Iris pigment epithelial cell (primary cell): Measurements from ENCODE around the gene PDE7B.
"Not testable (repeated sequence)": the region's sequence is repeated elsewhere in the genome, so short reads cannot be mapped to it uniquely, and the experiment has no call there.

Experiments
- DNase-seq: peaks from one replicate; pipeline ENCODE4 v3.0.0-alpha.2; 2011; ENCODE audit warnings: low read depth

Gene PDE7B

DNA sequence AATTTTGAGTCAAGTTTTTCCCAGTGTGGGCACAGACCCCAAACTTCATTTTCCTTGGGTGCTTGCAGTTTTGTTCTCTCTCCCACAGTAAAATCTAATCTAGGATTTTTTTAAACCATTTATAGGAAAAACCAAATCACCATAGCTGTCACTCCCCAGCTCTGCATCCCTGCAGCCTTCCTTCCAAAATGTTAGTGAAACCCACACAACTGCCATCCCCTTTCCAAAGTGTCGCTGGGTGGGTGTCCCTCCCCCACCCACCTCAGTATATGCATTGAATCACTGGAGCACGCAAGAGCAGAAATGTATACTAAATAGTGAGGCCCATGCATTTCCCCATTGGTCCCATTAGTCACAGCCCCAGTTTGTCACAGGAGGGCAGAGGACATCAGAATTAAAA lies 260.3 kb downstream of the PDE7B start:
- DNase-seq: no peak

DNA sequence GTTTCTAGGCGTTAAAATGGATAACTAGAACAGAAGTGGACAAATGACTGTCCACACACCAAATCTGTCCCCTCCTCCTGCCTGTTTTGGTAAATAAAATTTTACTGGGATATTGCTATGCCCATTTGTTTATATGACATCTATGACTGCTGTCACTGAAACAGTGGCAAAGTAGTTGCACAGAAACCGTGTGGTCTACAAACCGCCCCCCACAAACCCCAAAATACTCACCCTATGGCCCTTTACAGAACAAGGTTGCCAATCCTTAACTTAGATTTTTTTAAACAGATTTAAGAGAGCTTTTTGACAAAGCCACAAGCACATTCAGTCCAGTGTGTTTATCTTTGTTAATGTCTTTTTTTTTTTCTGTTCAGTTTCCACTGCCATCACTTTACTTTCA lies 260.8 kb downstream of the PDE7B start:
- no peak for DNase-seq

DNA sequence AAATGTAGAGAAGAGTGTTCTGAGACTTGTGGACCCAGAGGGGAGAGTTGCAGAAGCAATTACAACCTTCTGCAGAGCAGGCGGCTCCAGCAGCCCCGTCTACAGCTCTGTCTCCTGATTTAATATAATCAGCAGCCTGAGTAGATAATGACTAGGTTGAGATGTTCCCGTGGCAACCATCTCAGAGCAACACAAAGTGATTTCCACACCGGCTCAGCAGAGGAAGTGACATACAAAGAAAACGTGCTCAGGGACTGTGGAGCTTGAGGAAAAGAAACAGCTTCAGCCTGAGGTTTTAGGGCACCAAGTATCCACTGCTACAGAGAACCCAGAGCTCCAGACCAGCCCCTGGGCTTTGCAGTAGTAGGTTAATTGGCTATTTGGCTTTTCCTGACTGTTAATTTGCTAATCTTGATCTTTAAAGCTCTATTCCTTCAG lies 262.3 kb downstream of the PDE7B start:
- DNase-seq: peak; percentile 95

DNA sequence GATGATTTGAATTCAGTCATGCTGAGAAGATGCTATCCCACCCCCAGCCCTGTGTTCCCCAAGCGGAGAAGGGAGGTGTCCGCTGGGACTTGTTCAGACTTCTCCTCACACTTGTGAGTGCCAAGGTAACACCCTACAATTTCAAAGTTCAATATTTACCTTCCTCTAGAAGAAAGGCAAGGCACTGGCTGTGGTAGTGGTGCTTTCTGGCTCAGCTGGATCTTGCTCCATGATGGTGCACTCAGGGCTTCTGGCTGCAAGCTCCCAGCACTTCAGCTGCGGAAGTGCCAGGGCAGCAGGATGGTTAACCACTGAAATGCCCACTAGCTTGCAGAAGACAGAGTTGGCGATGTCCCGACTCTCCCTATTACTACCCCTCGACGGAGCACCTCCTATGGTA lies 263.2 kb downstream of the PDE7B start:
- DNase-seq: no peak

DNA sequence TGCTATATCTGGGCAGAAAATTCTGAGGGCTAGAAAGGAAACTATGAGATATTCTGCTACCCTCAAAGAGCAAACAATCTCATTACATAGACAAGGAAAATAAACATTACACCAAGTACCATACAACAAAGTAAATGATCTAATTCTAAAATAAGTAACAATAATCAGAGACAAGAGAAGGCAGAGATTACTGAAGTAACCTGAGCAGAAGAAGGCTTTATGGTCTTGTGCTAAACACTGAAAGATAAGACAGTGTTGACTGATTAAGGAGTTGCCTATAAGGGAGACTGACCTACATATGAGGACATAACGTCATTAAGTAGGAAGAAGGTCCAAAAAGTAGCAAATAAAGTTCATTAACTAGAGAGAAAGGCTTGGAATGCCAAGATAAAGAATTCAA lies 264.4 kb downstream of the PDE7B start:
- DNase-seq: no peak

DNA sequence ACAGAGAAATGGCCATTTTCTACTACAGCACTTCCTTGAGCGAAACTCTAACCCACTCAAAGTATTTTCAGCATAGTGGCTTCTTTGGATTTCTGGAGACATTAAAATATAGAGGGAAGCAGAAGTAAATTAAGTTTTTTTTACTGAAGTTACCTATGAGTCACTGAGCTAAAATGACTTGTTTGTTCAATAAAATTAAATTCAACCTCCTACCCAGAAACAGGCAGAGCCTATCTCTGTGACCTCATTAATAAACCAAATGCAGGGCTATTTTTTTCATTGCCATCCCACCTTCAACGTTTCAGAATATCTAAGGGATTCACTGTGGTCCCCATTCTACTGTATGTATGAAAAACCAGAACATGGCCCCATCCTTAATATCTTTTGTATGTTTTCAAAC lies 265.6 kb downstream of the PDE7B start:
- peak; percentile 18 for DNase-seq

DNA sequence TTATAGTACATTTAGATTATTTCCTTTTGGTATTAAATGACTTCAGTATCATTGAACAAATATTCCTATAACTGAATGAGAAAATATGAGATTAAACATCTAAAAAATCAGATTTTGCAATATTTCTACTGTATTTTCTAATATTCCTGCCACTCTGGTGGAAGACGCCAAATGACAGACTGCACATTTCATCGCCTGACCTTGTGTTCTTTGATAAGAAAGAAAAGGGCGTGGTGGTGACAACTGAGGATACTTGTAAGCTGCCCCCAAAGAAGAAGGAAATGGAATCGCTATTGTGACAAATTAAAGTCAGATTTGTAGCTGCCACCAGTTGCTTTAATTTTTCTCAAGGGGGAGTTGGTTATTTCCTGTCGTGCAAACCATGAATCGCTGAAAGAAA lies 267.3 kb downstream of the PDE7B start:
- DNase-seq: no peak

DNA sequence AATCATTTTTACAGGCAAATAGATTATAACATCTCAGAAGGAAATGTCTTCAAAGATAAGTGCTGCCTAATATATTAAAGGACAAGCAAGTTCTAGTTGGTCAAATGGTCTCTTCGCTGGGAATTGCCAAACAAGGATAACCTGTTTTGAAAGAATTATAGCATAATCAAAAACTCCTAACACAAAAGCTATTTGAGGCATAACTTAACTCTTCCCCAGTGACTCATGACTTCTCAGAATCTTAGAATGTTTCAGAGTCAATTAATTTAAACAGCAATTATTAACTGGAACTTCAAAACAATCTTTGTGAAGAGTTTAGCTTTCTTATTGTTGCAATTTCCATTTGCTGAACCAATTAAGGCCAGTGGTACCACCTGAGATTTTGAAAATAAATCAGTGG lies 272.0 kb downstream of the PDE7B start:
- peak; percentile 69 for DNase-seq

DNA sequence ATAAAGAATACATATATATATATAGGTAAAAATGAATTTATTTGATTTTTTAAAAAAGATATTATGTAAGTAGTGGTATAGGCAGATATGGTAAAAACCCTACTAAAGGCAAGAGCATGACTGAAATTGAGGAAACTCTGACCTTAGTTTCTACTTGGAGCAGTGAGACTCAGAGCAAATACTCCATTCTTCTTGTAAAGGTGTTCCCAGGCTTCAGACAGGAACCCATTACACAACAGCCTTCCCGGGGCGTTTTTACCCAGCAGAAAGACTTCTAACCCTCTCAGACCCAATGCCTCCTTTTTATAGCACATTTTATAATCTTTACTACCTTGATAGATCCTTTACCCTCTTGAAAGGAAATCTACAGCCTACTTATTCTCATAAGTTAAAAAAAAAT lies 274.1 kb downstream of the PDE7B start:
- DNase-seq: no peak

DNA sequence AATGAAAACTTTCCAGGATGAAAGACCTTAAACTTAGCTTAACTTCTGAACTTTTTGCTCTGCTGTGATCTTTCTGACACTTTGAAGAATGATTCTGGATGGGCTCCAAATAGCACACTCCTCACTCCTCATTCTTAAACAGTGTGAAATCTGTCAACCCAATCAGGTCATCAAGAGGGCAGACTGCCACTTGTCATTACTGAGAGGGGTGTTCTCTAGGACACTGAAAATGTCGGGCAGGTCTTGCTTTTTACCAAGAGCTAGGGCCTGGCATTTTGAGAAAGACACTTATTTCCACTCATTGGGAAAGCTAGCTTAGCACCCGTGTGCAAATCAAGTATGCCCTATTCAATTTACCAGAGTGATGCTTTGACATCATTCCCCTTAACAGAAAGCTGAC lies 276.4 kb downstream of the PDE7B start:
- DNase-seq: no peak

DNA sequence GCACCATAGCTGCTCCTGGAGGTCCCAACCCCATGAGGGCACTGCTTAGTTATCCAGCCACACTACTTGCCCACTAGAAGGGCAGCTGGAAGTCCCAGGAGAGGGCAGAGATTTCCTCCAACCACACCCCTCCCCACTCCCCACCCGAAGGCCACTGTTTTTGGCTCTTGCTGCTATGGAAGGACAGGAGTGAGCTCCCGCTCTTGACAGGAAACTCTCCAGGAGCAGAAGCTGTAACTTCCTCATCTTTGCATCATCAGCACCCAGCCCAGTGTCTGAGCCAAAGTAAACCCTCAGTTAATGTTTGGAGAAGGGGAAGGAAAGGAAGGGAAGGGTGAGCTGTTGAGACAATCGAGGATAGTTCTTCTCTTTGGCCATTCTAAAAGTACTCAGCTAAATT lies 277.9 kb downstream of the PDE7B start:
- DNase-seq: no peak

DNA sequence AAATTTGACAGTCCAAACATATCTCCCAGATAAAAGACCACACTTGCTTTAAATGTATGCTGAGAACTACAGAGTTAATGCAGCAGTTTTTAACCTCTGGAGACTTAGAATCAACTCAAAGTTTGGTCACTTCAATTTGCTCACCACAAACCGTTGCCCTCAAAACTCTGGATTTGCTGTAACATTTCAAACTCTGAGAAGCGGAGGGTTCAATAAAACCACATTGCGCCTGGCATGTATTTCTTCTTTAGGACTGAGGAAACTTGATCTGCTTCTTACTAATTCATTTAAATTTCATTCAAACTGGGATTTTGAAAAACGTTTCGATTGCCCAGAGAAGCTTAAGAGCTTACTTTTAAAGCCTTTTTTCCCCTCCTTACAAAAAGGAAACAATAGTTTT lies 282.8 kb downstream of the PDE7B start:
- no peak for DNase-seq

DNA sequence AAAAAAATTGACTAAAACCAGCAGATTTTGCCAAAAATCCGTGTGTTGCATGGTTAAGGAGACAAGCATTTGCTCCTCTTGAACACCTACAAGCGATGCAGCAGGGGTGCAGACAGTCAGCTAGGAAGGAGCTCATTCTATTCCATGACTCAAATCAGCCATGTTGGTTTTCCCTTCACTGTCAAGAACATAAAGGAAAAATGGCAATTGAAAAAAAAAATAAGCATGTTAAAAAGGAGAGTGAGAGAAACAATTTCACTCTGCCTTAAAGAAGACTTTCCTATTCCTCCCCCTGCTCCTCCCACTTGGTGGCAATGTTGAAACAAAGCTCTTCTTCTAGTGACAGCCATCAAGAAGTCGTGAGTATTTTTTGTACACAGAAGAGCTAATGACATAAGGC lies 283.2 kb downstream of the PDE7B start:
- DNase-seq: no peak

DNA sequence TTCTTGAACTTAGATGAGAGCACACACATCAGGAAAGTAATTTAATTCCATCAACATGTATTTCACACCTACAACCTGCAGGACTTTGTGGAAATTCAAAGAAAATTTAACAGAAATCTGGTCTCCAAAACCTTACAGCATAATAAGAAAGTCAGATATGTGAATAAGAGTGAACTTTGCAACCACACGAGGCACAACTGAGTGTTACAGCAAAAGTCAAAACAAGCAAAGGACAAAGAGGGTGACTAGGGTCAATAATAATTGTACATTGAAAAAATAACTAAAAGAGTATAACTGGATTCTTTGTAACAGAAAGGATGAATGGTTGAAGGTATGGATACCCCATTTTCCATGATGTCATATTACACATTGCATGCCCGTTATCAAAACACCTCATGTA lies 284.8 kb downstream of the PDE7B start:
- no peak for DNase-seq

DNA sequence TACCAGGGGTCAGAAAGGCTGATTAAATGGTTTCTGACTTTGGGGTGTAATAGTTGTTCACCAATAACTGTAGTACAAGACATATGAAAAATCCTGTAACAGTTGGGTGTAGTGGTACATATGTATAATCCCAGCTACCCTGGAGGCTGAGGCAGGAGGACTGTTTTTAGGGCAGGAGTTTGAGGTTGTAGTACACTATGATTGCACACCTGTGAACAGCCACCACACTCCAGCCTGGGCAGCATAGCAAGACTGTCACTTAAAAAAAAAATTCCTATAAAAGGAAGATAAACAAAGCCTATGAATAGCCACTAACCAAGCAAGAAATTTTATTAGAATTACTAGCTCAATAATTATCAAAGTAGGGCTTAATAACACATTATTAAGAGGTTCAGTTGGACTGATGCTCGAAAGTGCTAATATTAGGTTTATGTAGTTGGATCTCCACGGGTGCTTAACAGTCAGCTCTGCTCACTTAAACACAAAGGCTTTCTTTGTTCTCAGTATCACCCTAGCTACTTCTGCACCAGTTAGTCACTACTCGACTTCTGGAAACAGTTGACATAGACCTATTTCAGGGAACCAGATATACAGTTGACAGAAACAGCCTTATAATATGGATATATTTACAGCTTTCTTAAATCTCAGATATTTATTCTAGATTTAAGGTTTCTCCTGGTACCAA lies 285.6 kb downstream of the PDE7B start:
- peak; percentile 22 for DNase-seq

DNA sequence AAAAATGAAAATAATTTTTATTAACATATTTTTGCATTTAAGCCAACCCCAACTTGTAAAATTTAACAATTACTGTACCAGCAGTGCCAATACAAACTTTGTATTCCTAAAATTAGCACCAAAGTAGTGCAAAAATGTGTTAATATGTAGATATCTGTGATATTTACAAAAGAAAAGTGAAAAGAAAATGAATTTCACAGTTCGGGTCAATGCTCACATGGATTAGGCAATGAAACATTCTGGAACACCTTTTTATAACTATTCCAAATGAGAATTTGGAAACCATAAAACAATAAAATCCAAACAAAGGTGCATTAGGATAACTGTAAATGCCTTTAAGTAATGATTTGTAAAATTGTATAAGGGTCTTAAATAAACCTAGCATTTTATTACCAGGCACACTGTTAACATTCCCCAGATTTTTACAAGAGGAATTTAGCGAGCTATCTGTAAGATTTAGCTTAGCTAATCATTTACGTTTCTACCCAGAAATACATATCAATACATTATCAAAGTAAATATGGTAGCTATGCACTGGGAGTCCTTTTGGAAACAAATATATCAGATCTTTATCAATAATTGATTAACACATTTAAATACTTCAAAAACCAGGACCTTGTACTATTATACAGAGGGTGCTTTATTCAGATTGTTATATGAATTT lies 286.4 kb downstream of the PDE7B start:
- no peak for DNase-seq

DNA sequence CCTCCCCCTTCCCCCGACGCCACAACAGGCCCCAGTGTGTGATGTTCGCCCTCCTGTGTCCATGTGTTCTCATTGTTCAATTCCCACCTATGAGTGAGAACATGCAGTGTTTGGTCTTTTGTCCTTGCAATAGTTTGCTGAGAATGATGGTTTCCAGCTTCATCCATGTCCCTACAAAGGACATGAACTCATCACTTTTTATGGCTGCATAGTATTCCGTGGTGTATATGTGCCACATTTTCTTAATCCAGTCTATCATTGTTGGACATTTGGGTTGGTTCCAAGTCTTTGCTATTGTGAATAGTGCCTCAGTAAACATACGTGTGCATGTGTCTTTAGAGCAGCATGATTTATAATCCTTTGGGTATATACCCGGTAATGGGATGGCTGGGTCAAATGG lies 287.6 kb downstream of the PDE7B start:
- not testable (repeated sequence) for DNase-seq

DNA sequence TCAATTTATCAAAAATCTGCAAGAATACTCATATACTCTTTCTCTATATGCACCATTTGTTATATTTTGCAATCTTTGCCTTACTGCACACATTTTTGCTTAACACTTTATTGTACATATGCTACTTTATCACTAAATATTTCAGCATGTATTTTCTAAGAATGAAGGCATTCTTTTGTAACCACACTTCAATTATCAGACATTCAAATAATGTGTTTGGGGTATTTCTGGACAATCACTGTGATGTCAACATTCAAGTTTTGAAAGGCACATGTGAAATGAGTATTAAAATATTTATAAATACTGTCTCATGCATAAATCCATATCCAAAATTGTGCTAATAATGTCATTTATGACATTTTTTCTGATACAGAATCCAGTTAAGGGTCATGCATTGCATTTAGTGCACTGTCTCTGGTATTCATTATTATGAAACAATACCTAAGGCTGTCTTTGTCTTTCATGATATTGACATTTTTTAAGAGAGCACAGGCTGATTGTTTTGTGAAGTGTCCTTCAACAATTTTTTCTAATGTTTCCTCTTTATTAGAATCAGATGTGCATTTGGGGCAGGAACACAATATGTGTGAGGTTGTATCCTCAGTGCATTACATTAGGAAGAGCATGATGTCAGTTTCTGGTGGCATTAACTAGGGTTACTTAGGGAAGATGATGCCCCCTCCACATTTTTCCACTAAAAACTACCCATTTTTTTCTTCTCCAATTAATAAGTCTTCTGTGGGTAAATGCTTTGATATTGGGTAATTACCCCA lies 292.9 kb downstream of the PDE7B start:
- DNase-seq: peak; percentile 12

DNA sequence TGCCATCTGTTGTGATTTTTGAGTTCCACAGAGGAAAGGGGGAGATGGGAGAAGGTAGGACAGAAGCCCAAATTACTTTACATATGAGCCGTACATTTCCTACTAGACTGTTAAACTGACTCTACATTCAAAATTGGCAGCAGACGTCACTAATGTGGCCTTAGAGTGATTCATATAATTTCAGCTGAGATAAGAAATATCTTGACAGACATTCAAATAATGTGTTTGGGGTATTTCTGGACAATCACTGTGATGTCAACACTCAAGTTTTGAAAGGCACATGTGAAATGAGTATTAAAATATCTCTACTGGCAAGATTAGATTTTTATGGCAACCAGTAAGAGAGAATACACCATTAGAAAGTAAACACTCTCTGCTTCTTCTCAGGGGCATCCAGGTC lies 294.6 kb downstream of the PDE7B start:
- DNase-seq: peak; percentile 59

DNA sequence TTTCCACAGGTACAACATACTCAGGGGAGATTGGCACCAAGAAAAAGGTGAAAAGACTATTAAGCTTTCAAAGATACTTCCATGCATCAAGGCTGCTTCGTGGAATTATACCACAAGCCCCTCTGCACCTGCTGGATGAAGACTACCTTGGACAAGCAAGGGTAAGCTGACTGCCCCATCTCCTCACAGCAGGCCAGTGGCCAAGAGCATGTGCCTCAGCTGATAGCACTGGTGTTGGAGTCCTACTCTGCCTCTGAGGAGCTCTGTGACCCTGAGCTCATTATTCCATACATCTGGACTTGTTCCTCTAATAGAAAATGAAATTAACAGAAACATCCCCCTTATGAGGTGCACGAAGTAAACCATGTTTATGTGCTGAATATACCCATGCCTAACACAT lies 295.8 kb downstream of the PDE7B start:
- no peak for DNase-seq

DNA sequence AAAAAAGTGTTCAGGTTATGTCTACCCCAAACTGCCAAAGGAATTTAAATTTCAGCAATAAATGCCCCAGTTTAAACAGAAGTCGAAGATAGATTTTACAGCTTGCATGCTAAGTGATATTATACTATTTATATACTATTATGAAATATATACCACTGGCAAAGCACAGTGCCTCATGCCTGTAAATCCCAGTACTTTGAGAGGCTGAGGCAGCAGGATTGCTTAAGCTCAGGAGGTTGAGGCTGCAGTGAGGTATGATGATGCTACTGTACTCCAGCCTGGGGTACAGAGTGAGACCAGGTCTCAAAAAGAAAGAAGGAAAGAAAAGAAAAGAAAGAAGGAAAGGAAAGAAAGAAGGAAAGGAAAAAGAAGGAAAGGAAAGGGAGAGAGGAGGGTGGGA lies 296.6 kb downstream of the PDE7B start:
- peak; percentile 42 for DNase-seq

DNA sequence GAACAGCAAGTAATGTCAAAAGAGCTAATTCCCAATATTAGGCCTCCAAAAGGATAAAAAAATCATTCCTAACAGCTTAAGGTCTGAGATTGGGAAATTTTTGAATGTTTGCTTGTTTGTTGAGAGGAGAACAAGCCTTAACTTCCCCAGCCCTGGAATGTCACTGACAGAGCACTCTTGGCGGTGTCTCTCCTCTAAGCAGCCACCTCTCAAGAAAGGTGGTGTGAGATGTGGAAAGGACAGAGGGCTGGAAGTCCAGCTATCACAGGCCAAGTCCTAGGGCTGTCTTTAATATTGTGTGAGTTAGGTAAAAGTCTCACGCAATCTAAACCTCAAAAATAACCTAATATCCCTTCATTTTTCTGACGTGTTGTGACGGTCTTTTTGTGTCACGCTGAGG lies 297.0 kb downstream of the PDE7B start:
- no peak for DNase-seq

DNA sequence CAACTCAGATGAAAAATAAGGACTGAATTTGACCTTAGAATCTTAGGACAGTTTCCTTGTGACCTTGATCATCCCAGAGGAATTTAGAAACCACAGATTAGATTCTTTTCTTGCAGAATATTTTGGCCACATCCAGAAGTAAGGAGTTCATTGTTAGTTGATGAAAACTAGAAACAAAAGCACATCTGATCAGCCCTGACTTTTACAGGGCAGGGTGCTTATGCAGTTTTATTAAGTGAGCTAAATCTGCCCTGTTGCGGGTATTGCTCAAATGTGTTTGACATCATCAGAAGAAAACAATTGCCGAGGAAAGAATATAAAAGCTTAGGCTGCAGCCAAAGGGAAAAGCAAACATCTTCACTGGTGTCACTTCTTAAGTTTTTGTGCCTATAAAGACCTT lies 297.8 kb downstream of the PDE7B start:
- no peak for DNase-seq
